Panc1 (cell line): Measurements from ENCODE around the gene CRNKL1. TPM values are rescaled to one million over a fixed set of nuclear protein-coding genes. Genes with fewer than 3 reads are reported as not detected.

Experiments
- ATAC-seq: fragments of 200-7000 bp; cut with Tn5 transposase; 2 replicates; pipeline ENCODE4 v1.9.1; 2020; ENCODE audit warnings: mild to moderate bottlenecking, moderate library complexity
- BruUV-seq: library from RNA; stranded (reverse); fragments of 400-500 nt; replicated peaks from 2 replicates; lab custom pipeline; 2021; lab: Mats Ljungman, UMichigan
- CTCF ChIA-PET: fragments of 300-600 bp; sonication (Branson Sonifier 250); formaldehyde crosslinking; loops from one replicate; lab custom pipeline; 2022; ENCODE audit warnings: antibody characterized with exemption; lab: Charles Lee
- POLR2A ChIA-PET: fragments of 300-600 bp; sonication (Branson Sonifier 250); formaldehyde crosslinking; loops from one replicate; lab custom pipeline; 2022; ENCODE audit warnings: antibody characterized with exemption; lab: Charles Lee
- DNase-seq: peaks from one replicate; pipeline ENCODE4 v3.0.0-alpha.2; 2010; ENCODE audit warnings: low read depth, low spot score
- H3K27ac ChIP-seq: 2 replicates; pipeline ENCODE4 v1.5.1; 2011; ENCODE audit warnings: mild to moderate bottlenecking, low read length, inconsistent platforms
- H3K27me3 ChIP-seq: fragments of 200-500 bp; sonication (Bioruptor generic); 2 replicates; pipeline ENCODE4 v1.6.0; 2014; ENCODE audit warnings: low read length, inconsistent platforms; ENCODE audit not compliant: control insufficient read depth, insufficient read depth
- H3K36me3 ChIP-seq: fragments of 200-500 bp; sonication (Bioruptor generic); 2 replicates; pipeline ENCODE4 v1.5.1; 2014; ENCODE audit warnings: inconsistent platforms, mild to moderate bottlenecking, low read length, moderate library complexity; ENCODE audit not compliant: control insufficient read depth, insufficient read depth
- H3K4me1 ChIP-seq: 2 replicates; pipeline ENCODE4 v1.5.1; 2011; ENCODE audit warnings: inconsistent platforms, mild to moderate bottlenecking, low read length, moderate library complexity; ENCODE audit not compliant: control insufficient read depth, insufficient read depth
- H3K4me3 ChIP-seq, 2 experiments: 2 replicates each; pipeline ENCODE4 v1.5.1; 2011 to 2012; ENCODE audit warnings: low read depth in 2 of 2, low read length in 2 of 2, mild to moderate bottlenecking in 2 of 2, inconsistent platforms in 1 of 2, moderate library complexity in 1 of 2
- H3K9me3 ChIP-seq: fragments of 200-500 bp; sonication (Bioruptor generic); 2 replicates; pipeline ENCODE4 v1.5.1; 2014; ENCODE audit warnings: low read depth, mild to moderate bottlenecking, inconsistent platforms, low read length, moderate library complexity; ENCODE audit not compliant: control insufficient read depth, insufficient read depth
- POLR2AphosphoS5 ChIP-seq: IDR thresholded peaks from 2 replicates; pipeline ENCODE4 v1.6.1; 2012; ENCODE audit warnings: mild to moderate bottlenecking, low read depth, low read length, moderate library complexity
- SIN3A ChIP-seq: IDR thresholded peaks from 2 replicates; pipeline ENCODE4 v1.6.1; 2012; ENCODE audit warnings: low read depth, mild to moderate bottlenecking, low read length, moderate library complexity, borderline replicate concordance; ENCODE audit not compliant: insufficient read depth
- TCF7L2 ChIP-seq: IDR thresholded peaks from 2 replicates; pipeline ENCODE4 v1.6.1; 2011; ENCODE audit warnings: mild to moderate bottlenecking, low read depth, low read length, inconsistent platforms
- in situ Hi-C: cut with HindIII; loops from 2 replicates; pipeline ENCODE4 v1.10.0; 2016; ENCODE audit warnings: low sequenced_read_pairs, low pct_unique_long_range_greater_than_20kb
- intact Hi-C: fragments of 100-400 bp; cut with micrococcal nuclease; formaldehyde crosslinking; loops from one replicate; pipeline ENCODE4 v1.10.0; 2022; ENCODE audit not compliant: unreplicated experiment
- total RNA-seq: library from RNA; stranded (reverse); gene quantifications from one replicate; pipeline ENCODE4 v1.2.1, GENCODE V29; 2021; ENCODE audit not compliant: unreplicated experiment
- TF ChIP-seq, protein P1 (sequence below): fragments of 450-650 bp; IDR thresholded peaks from 2 replicates; pipeline ENCODE4 v1.5.1; 2017; ENCODE audit warnings: mild to moderate bottlenecking
- TF ChIP-seq, protein P2 (sequence below), 2 experiments: IDR thresholded peaks; 2 replicates each; pipeline ENCODE4 v1.6.1; 2011 to 2012; ENCODE audit warnings: low read depth in 2 of 2, control low read depth in 1 of 2, low read length in 1 of 2, mild to moderate bottlenecking in 1 of 2, moderate library complexity in 1 of 2; ENCODE audit not compliant: insufficient read depth in 1 of 2

Gene CRNKL1
- total RNA-seq, 1 experiment from 2014 or later, result 16.4 TPM

DNA sequence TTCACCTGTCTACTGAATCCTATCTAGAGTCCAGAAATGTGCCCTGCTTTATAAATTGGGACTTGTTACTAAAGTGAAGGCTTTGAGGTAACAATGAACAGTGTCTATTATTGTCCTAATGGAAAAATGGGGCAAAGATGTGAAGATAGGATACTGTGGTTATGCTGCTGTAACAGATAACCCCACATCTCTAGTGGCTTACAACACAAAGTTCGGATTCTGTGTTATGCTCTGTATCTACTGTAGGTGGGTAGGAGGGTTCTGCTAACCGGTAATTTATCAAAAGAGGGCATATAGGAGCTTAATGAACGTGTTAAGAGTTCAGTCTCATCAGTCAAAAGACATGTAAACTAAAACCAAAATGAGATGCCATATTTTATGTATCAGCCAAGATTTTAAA lies 28.9 kb downstream of the CRNKL1 start:
- no peak overlapping the region for H3K27ac ChIP-seq
- ChIA-PET CTCF (no interaction called here), POLR2A (no interaction called here)
- no peak overlapping the region for H3K4me3 ChIP-seq
- no peak for ATAC-seq
- no TSS peak for BruUV-seq
- peaks cover 13% of the 10 kb centered on the region for H3K4me1 ChIP-seq
- no peaks in the 10 kb centered on the region for H3K9me3 ChIP-seq
- no peaks in the 10 kb centered on the region for H3K27me3 ChIP-seq
- DNase-seq, result no peak
- in situ Hi-C loops, result no loop called here
- intact Hi-C loops, result no loop called here
- H3K36me3 ChIP-seq, result peaks cover 10% of the 10 kb centered on the region; the same call in 1 of the 2 replicates
- TF ChIP-seq POLR2AphosphoS5, result no peak
- TF ChIP-seq SIN3A, result no peak
- no peak for TF ChIP-seq TCF7L2
- TF ChIP-seq, protein P1, sequence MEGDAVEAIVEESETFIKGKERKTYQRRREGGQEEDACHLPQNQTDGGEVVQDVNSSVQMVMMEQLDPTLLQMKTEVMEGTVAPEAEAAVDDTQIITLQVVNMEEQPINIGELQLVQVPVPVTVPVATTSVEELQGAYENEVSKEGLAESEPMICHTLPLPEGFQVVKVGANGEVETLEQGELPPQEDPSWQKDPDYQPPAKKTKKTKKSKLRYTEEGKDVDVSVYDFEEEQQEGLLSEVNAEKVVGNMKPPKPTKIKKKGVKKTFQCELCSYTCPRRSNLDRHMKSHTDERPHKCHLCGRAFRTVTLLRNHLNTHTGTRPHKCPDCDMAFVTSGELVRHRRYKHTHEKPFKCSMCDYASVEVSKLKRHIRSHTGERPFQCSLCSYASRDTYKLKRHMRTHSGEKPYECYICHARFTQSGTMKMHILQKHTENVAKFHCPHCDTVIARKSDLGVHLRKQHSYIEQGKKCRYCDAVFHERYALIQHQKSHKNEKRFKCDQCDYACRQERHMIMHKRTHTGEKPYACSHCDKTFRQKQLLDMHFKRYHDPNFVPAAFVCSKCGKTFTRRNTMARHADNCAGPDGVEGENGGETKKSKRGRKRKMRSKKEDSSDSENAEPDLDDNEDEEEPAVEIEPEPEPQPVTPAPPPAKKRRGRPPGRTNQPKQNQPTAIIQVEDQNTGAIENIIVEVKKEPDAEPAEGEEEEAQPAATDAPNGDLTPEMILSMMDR, result no peak
- TF ChIP-seq, protein P2, sequence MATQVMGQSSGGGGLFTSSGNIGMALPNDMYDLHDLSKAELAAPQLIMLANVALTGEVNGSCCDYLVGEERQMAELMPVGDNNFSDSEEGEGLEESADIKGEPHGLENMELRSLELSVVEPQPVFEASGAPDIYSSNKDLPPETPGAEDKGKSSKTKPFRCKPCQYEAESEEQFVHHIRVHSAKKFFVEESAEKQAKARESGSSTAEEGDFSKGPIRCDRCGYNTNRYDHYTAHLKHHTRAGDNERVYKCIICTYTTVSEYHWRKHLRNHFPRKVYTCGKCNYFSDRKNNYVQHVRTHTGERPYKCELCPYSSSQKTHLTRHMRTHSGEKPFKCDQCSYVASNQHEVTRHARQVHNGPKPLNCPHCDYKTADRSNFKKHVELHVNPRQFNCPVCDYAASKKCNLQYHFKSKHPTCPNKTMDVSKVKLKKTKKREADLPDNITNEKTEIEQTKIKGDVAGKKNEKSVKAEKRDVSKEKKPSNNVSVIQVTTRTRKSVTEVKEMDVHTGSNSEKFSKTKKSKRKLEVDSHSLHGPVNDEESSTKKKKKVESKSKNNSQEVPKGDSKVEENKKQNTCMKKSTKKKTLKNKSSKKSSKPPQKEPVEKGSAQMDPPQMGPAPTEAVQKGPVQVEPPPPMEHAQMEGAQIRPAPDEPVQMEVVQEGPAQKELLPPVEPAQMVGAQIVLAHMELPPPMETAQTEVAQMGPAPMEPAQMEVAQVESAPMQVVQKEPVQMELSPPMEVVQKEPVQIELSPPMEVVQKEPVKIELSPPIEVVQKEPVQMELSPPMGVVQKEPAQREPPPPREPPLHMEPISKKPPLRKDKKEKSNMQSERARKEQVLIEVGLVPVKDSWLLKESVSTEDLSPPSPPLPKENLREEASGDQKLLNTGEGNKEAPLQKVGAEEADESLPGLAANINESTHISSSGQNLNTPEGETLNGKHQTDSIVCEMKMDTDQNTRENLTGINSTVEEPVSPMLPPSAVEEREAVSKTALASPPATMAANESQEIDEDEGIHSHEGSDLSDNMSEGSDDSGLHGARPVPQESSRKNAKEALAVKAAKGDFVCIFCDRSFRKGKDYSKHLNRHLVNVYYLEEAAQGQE (IDR thresholded peaks at IDR 0.05; ENCODE audit: insufficient read depth in 1 of 2, low read depth in 2 of 2, low read length in 1 of 2), result no peak

DNA sequence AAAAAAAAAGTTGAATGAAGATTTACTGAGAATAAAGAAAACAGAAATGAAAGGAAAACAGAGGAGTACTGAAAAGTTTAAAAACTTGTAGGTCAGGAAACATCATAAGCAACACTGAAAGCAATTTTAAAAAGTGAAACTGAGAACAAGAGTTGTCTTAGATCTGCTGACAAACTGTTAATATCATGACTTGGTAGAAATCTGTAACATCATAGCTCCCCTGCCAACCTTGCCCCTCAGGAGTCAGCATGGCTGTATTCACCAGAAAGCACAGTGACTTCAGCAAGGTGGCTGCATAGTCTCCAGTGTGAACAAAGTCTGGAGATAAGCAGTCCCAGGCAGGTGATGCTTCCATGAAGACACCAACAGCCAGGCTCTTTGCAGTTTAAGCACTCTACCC lies 29.8 kb downstream of the CRNKL1 start:
- peaks cover 17% of the 10 kb centered on the region for H3K4me1 ChIP-seq
- TF ChIP-seq, protein P1, result no peak
- no peak for TF ChIP-seq POLR2AphosphoS5
- no peak for TF ChIP-seq SIN3A
- TF ChIP-seq TCF7L2, result no peak
- TF ChIP-seq, protein P2 (IDR thresholded peaks at IDR 0.05; ENCODE audit: insufficient read depth in 1 of 2, low read depth in 2 of 2, low read length in 1 of 2), result no peak
- in situ Hi-C loops (no loop called here), intact Hi-C loops (no loop called here)
- no TSS peak for BruUV-seq
- peaks cover 4% of the 10 kb centered on the region for H3K36me3 ChIP-seq
- no peak overlapping the region for H3K4me3 ChIP-seq
- no peak for DNase-seq
- H3K27ac ChIP-seq, result no peak overlapping the region
- POLR2A ChIA-PET, result no interaction called here
- no peaks in the 10 kb centered on the region for H3K27me3 ChIP-seq
- H3K9me3 ChIP-seq, result no peaks in the 10 kb centered on the region
- no peak for ATAC-seq
- CTCF ChIA-PET, result no interaction called here
